CD8-positive, alpha-beta memory T cell (primary cell): ENCODE data around the gene TMOD1. TPM values are rescaled to one million over a fixed set of nuclear protein-coding genes. Genes with fewer than 3 reads are reported as not detected.
"Not testable (repeated sequence)": the region's sequence is repeated elsewhere in the genome, so short reads cannot be mapped to it uniquely, and the experiment has no call there.

Experiments
- CTCF ChIA-PET: fragments of 350-600 bp; sonication (Branson Sonifier 250); formaldehyde crosslinking; loops from one replicate; lab custom pipeline; 2021; ENCODE audit warnings: antibody characterized with exemption; lab: Charles Lee
- POLR2A ChIA-PET: fragments of 350-600 bp; sonication (Branson Sonifier 250); formaldehyde crosslinking; loops from one replicate; lab custom pipeline; 2021; ENCODE audit warnings: antibody characterized with exemption; lab: Charles Lee
- DNase-seq, 5 donors: peaks; one replicate each; pipeline versions ENCODE4 v3.0.0 to v3.0.0-alpha.2; 2020 to 2022; ENCODE audit warnings: mixed read lengths in 1 of 5
- H3K27ac ChIP-seq: one replicate; pipeline ENCODE4 v1.7.0; 2013; ENCODE audit warnings: low read depth, mild to moderate bottlenecking, low read length, moderate library complexity
- H3K27me3 ChIP-seq: 2 replicates; pipeline ENCODE4 v1.7.0; 2013; ENCODE audit warnings: low read length, mild to moderate bottlenecking; ENCODE audit not compliant: insufficient read depth, poor library complexity, severe bottlenecking
- H3K36me3 ChIP-seq: 2 replicates; pipeline ENCODE4 v1.7.0; 2013; ENCODE audit warnings: mild to moderate bottlenecking, low read length, moderate library complexity; ENCODE audit not compliant: insufficient read depth
- H3K4me1 ChIP-seq: 2 replicates; pipeline ENCODE4 v1.7.0; 2013; ENCODE audit warnings: mild to moderate bottlenecking, low read length, moderate library complexity; ENCODE audit not compliant: insufficient read depth
- H3K4me3 ChIP-seq: 2 replicates; pipeline ENCODE4 v1.7.0; 2013; ENCODE audit warnings: mild to moderate bottlenecking, low read length
- H3K9me3 ChIP-seq: 2 replicates; pipeline ENCODE4 v1.7.0; 2013; ENCODE audit warnings: mild to moderate bottlenecking, low read length
- H3K27ac Mint-ChIP-seq, 8 donors: one replicate each; pipeline ENCODE4 v1.8.0; 2020 to 2021; ENCODE audit warnings: mixed read lengths in 8 of 8, mild to moderate bottlenecking in 6 of 8, inconsistent platforms in 3 of 8, moderate library complexity in 3 of 8
- H3K27me3 Mint-ChIP-seq, 2 donors: one replicate each; pipeline ENCODE4 v1.8.0; 2020 to 2021; ENCODE audit warnings: mixed read lengths in 2 of 2, mild to moderate bottlenecking in 1 of 2, moderate library complexity in 1 of 2
- H3K36me3 Mint-ChIP-seq, 3 donors: one replicate each; pipeline ENCODE4 v1.8.0; 2020 to 2021; ENCODE audit warnings: mixed read lengths in 3 of 3, inconsistent platforms in 1 of 3, mild to moderate bottlenecking in 1 of 3
- H3K4me1 Mint-ChIP-seq, 3 donors: one replicate each; pipeline ENCODE4 v1.8.0; 2020 to 2021; ENCODE audit warnings: mixed read lengths in 3 of 3, inconsistent platforms in 1 of 3, mild to moderate bottlenecking in 1 of 3
- H3K4me3 Mint-ChIP-seq, 7 donors: one replicate each; pipeline ENCODE4 v1.8.0; 2020 to 2021; ENCODE audit warnings: mixed read lengths in 7 of 7, mild to moderate bottlenecking in 6 of 7, moderate library complexity in 4 of 7, inconsistent platforms in 2 of 7
- H3K9me3 Mint-ChIP-seq, 5 donors: one replicate each; pipeline ENCODE4 v1.8.0; 2020 to 2022; ENCODE audit warnings: mixed read lengths in 5 of 5, mild to moderate bottlenecking in 3 of 5, moderate library complexity in 2 of 5, inconsistent platforms in 1 of 5
- polyA plus RNA-seq: library from polyadenylated mRNA; unstranded; fragments of 300-500 nt; fragmentation: Illumina TruSeq; gene quantifications from one replicate; pipeline ENCODE4 v1.2.3, GENCODE V29; 2021
- total RNA-seq, 2 experiments: library from RNA; stranded (reverse); gene quantifications; one replicate each; pipeline ENCODE4 v1.2.3, GENCODE V29; 2021

TMOD1 gene
- total and polyA plus RNA-seq, 3 experiments from 2014 or later, result 1.2 to 1.5 (median 1.3) TPM

GRCh38 chr9:97600531-97601227, 99.2 kb downstream of the TMOD1 start:
- peaks cover 7 to 9% (median 7%) of the 10 kb centered on the region in 3 donors for H3K4me1 Mint-ChIP-seq
- no peak overlapping the region for H3K27ac Mint-ChIP-seq
- CTCF ChIA-PET, result interaction anchor here (2.1 to 3.3 kb wide), 4 partner anchors 12 to 189 kb away, joined by 4 to 50 read pairs (median 12); partner anchors contain the start of gene TDRD7
- H3K4me3 Mint-ChIP-seq, result no peak overlapping the region
- POLR2A ChIA-PET, result no interaction called here
- H3K27ac ChIP-seq, result no peak overlapping the region
- H3K36me3 ChIP-seq, result peaks cover 35% of the 10 kb centered on the region
- no peaks in the 10 kb centered on the region for H3K27me3 Mint-ChIP-seq
- no peaks in the 10 kb centered on the region for H3K9me3 ChIP-seq
- H3K36me3 Mint-ChIP-seq, result peaks cover 0 to 57% (median 23%) of the 10 kb centered on the region in 3 donors
- no peaks in the 10 kb centered on the region for H3K4me1 ChIP-seq
- no peak for DNase-seq
- H3K9me3 Mint-ChIP-seq, result no peaks in the 10 kb centered on the region
- no peaks in the 10 kb centered on the region for H3K27me3 ChIP-seq
- no peak overlapping the region for H3K4me3 ChIP-seq

- H3K27me3 ChIP-seq, result no peaks in the 10 kb centered on the region
- no peak overlapping the region for H3K4me3 Mint-ChIP-seq
- H3K4me3 ChIP-seq, result no peak overlapping the region
- no peak overlapping the region for H3K27ac ChIP-seq
- peaks cover 7 to 9% (median 7%) of the 10 kb centered on the region in 3 donors for H3K4me1 Mint-ChIP-seq
- H3K36me3 Mint-ChIP-seq, result peaks cover 0 to 64% (median 23%) of the 10 kb centered on the region in 3 donors
- H3K36me3 ChIP-seq, result peaks cover 38% of the 10 kb centered on the region
- H3K4me1 ChIP-seq, result no peaks in the 10 kb centered on the region
- H3K27me3 Mint-ChIP-seq, result no peaks in the 10 kb centered on the region
- POLR2A ChIA-PET, result no interaction called here
- DNase-seq, result no peak
- H3K9me3 Mint-ChIP-seq, result no peaks in the 10 kb centered on the region
- no peak overlapping the region for H3K27ac Mint-ChIP-seq
- CTCF ChIA-PET, result interaction anchor here (2.1 to 2.2 kb wide), 2 partner anchors 12 to 14 kb away, joined by 4 to 6 read pairs; no protein-coding TSS in a partner anchor
- no peaks in the 10 kb centered on the region for H3K9me3 ChIP-seq
These were observed 99.9 kb downstream of the TMOD1 start for GRCh38 chr9:97601228-97601898.

- ChIA-PET CTCF (interaction anchor here (1.1 to 2.3 kb wide), 3 partner anchors 134 to 746 kb away, joined by 3 to 6 read pairs (median 3); no protein-coding TSS in a partner anchor), POLR2A (no interaction called here)
- Mint-ChIP-seq H3K4me1 (peaks cover 7 to 9% (median 7%) of the 10 kb centered on the region in 3 donors), H3K9me3 (no peaks in the 10 kb centered on the region), H3K36me3 (peaks cover 0 to 72% (median 25%) of the 10 kb centered on the region in 3 donors), H3K4me3 (no peak overlapping the region), H3K27me3 (no peaks in the 10 kb centered on the region), H3K27ac (peak overlapping the region in 1 of 8 donors; percentile 92)
- no peak for DNase-seq
- Histone ChIP-seq H3K4me1 (no peaks in the 10 kb centered on the region), H3K4me3 (no peak overlapping the region), H3K27ac (no peak overlapping the region), H3K27me3 (no peaks in the 10 kb centered on the region), H3K36me3 (peaks cover 38% of the 10 kb centered on the region), H3K9me3 (no peaks in the 10 kb centered on the region)
These were observed 101.0 kb downstream of the TMOD1 start for GRCh38 chr9:97602430-97602829.

GRCh38 chr9:97604901-97605645, 103.6 kb downstream of the TMOD1 start:
- ChIA-PET POLR2A (no interaction called here), CTCF (interaction anchor here (2.3 kb wide), 1 partner anchor 137 kb away, joined by 6 read pairs; no protein-coding TSS in a partner anchor)
- no peaks in the 10 kb centered on the region for H3K9me3 Mint-ChIP-seq
- no peak for DNase-seq
- H3K27me3 Mint-ChIP-seq, result no peaks in the 10 kb centered on the region
- Histone ChIP-seq H3K9me3 (no peaks in the 10 kb centered on the region), H3K27ac (no peak overlapping the region), H3K36me3 (peaks cover 38% of the 10 kb centered on the region), H3K27me3 (no peaks in the 10 kb centered on the region), H3K4me3 (no peak overlapping the region), H3K4me1 (no peaks in the 10 kb centered on the region)
- no peaks in the 10 kb centered on the region for H3K4me1 Mint-ChIP-seq
- H3K36me3 Mint-ChIP-seq, result peaks cover 0 to 81% (median 25%) of the 10 kb centered on the region in 3 donors
- no peak overlapping the region for H3K4me3 Mint-ChIP-seq
- peak overlapping the region in 2 of 8 donors; percentile 9 to 63 for H3K27ac Mint-ChIP-seq

- H3K4me3 ChIP-seq, result no peak overlapping the region
- no peaks in the 10 kb centered on the region for H3K27me3 Mint-ChIP-seq
- H3K4me3 Mint-ChIP-seq, result no peak overlapping the region
- peak; percentile 32 to 58 (median 43) for DNase-seq
- ChIA-PET CTCF (interaction anchor here (0.7 to 3.8 kb wide), 14 partner anchors 9 to 761 kb away, joined by 3 to 21 read pairs (median 6); partner anchors contain the start of genes NCBP1, TDRD7, TMOD1 and TSTD2), POLR2A (interaction anchor here (0.6 to 0.7 kb wide), 2 partner anchors 9 to 17 kb away, joined by 3 to 8 read pairs; partner anchors contain the start of gene TSTD2)
- no peak overlapping the region for H3K27ac ChIP-seq
- peak overlapping the region in 1 of 8 donors; percentile 3 for H3K27ac Mint-ChIP-seq
- H3K4me1 Mint-ChIP-seq, result no peaks in the 10 kb centered on the region
- no peaks in the 10 kb centered on the region for H3K36me3 ChIP-seq
- H3K9me3 ChIP-seq, result no peaks in the 10 kb centered on the region
- no peaks in the 10 kb centered on the region for H3K9me3 Mint-ChIP-seq
- H3K36me3 Mint-ChIP-seq, result peaks cover 0 to 62% (median 29%) of the 10 kb centered on the region in 3 donors
- H3K27me3 ChIP-seq, result no peaks in the 10 kb centered on the region
- H3K4me1 ChIP-seq, result no peaks in the 10 kb centered on the region
These were observed 114.1 kb downstream of the TMOD1 start for GRCh38 chr9:97615439-97616072.

- peak overlapping the region in 2 of 8 donors; percentile 28 to 55 for H3K27ac Mint-ChIP-seq
- no peak overlapping the region for H3K4me3 ChIP-seq
- H3K36me3 ChIP-seq, result peaks cover 3% of the 10 kb centered on the region
- H3K9me3 ChIP-seq, result no peaks in the 10 kb centered on the region
- no peaks in the 10 kb centered on the region for H3K27me3 Mint-ChIP-seq
- DNase-seq, result no peak
- no peaks in the 10 kb centered on the region for H3K4me1 ChIP-seq
- ChIA-PET CTCF (interaction anchor here (1.2 kb wide), 1 partner anchor 15 kb away, joined by 7 read pairs; the partner anchor contains the start of genes NCBP1 and TSTD2), POLR2A (no interaction called here)
- no peak overlapping the region for H3K27ac ChIP-seq
- H3K9me3 Mint-ChIP-seq, result no peaks in the 10 kb centered on the region
- H3K27me3 ChIP-seq, result no peaks in the 10 kb centered on the region
- H3K4me3 Mint-ChIP-seq, result no peak overlapping the region
- H3K36me3 Mint-ChIP-seq, result peaks cover 0 to 65% (median 28%) of the 10 kb centered on the region in 3 donors
- H3K4me1 Mint-ChIP-seq, result no peaks in the 10 kb centered on the region
These were observed 116.5 kb downstream of the TMOD1 start for GRCh38 chr9:97617939-97618416.

- H3K27ac ChIP-seq, H3K27me3 ChIP-seq, POLR2A ChIA-PET, H3K4me1 Mint-ChIP-seq, DNase-seq, H3K27me3 Mint-ChIP-seq, H3K9me3 ChIP-seq, H3K4me3 Mint-ChIP-seq, H3K9me3 Mint-ChIP-seq, H3K4me1 ChIP-seq, H3K36me3 ChIP-seq, CTCF ChIA-PET, H3K4me3 ChIP-seq: not testable (repeated sequence)
- H3K36me3 Mint-ChIP-seq, result peaks cover 0 to 72% (median 35%) of the 10 kb centered on the region in 3 donors
- peak overlapping the region in 1 of 8 donors; percentile 60 for H3K27ac Mint-ChIP-seq
These were observed 118.6 kb downstream of the TMOD1 start for GRCh38 chr9:97620063-97620462.
